H1 (cell line): ENCODE results near the gene SIK2. TPM values are rescaled to one million over a fixed set of nuclear protein-coding genes. Genes with fewer than 3 reads are reported as not detected.

Experiments
- CTCF ChIA-PET: fragments of 300-600 bp; sonication (Branson Sonifier 250); formaldehyde crosslinking; loops from one replicate; lab custom pipeline; 2021; ENCODE audit not compliant: partially characterized antibody; lab: Charles Lee
- POLR2A ChIA-PET: fragments of 300-600 bp; sonication (Branson Sonifier 250); formaldehyde crosslinking; loops from one replicate; lab custom pipeline; 2021; ENCODE audit warnings: inconsistent platforms; ENCODE audit not compliant: partially characterized antibody; lab: Charles Lee
- DNase-seq, 2 experiments: peaks; one replicate each; pipeline versions ENCODE4 v3.0.0 to v3.0.0-alpha.2; 2010 to 2022; ENCODE audit warnings: low spot score in 2 of 2, low read depth in 1 of 2, mixed read lengths in 1 of 2
- FAIRE-seq: peaks from 2 replicates; lab custom pipeline; 2011; peaks lifted over from hg19 to GRCh38; lab: Jason Lieb, UNC
- H2AFZ ChIP-seq: 2 replicates; pipeline ENCODE4 v1.8.1; 2012; ENCODE audit warnings: low read length, inconsistent platforms
- H2AK5ac ChIP-seq: 2 replicates; pipeline ENCODE4 v1.6.1; 2013; ENCODE audit warnings: low read depth, low read length
- H2BK120ac ChIP-seq: replicated peaks from 2 replicates; pipeline ENCODE3; 2013; ENCODE audit warnings: low read depth, low read length, inconsistent platforms
- H2BK12ac ChIP-seq: 2 replicates; pipeline ENCODE4 v1.6.1; 2013; ENCODE audit warnings: low read depth, low read length
- H2BK15ac ChIP-seq: 2 replicates; pipeline ENCODE4 v1.6.1; 2013; ENCODE audit warnings: low read length
- H2BK20ac ChIP-seq: 2 replicates; pipeline ENCODE4 v1.6.1; 2013; ENCODE audit warnings: low read length
- H2BK5ac ChIP-seq: 2 replicates; pipeline ENCODE4 v1.6.1; 2013; ENCODE audit warnings: low read depth, low read length
- H3K14ac ChIP-seq: 2 replicates; pipeline ENCODE4 v1.6.1; 2013; ENCODE audit warnings: inconsistent platforms; ENCODE audit not compliant: insufficient read length
- H3K18ac ChIP-seq: 2 replicates; pipeline ENCODE4 v1.6.1; 2013; ENCODE audit warnings: low read length; ENCODE audit errors: extremely low read depth
- H3K23ac ChIP-seq: 2 replicates; pipeline ENCODE4 v1.6.1; 2013; ENCODE audit warnings: inconsistent platforms; ENCODE audit not compliant: insufficient read length
- H3K23me2 ChIP-seq: 2 replicates; pipeline ENCODE4 v1.6.1; 2013; ENCODE audit warnings: low read depth, low read length
- H3K27ac ChIP-seq: 2 replicates; pipeline ENCODE4 v1.6.1; 2011; ENCODE audit warnings: low read depth, low read length, inconsistent platforms
- H3K27me3 ChIP-seq, 4 experiments: replicated peaks in 1 of 4; 1 replicate in 1 of 4; 2 replicates in 3 of 4; pipeline versions ENCODE4 v1.6.1 to v1.8.1; 2011 to 2013; ENCODE audit warnings: low read length in 3 of 4, mild to moderate bottlenecking in 3 of 4, inconsistent platforms in 2 of 4, mixed read lengths in 2 of 4, moderate library complexity in 1 of 4; ENCODE audit not compliant: control insufficient read depth in 3 of 4, insufficient read depth in 3 of 4; ENCODE audit errors: extremely low read depth in 1 of 4
- H3K36me3 ChIP-seq, 4 experiments: 2 replicates each; pipeline versions ENCODE4 v1.6.1 to v1.8.1; 2011 to 2013; ENCODE audit warnings: mild to moderate bottlenecking in 4 of 4, low read length in 3 of 4, moderate library complexity in 2 of 4, control low read depth in 1 of 4, inconsistent platforms in 1 of 4; ENCODE audit not compliant: insufficient read depth in 4 of 4, control insufficient read depth in 2 of 4
- H3K4ac ChIP-seq: replicated peaks from 2 replicates; pipeline ENCODE3; 2013; ENCODE audit warnings: low read length, low read depth, mixed read lengths, inconsistent platforms; ENCODE audit not compliant: insufficient read length
- H3K4me1 ChIP-seq, 4 experiments: replicated peaks in 1 of 4; 1 replicate in 1 of 4; 2 replicates in 3 of 4; pipeline versions ENCODE4 v1.6.1 to v1.8.1; 2011 to 2013; ENCODE audit warnings: low read length in 3 of 4, inconsistent platforms in 2 of 4, mixed read lengths in 1 of 4; ENCODE audit not compliant: insufficient read depth in 4 of 4, control insufficient read depth in 3 of 4
- H3K4me2 ChIP-seq, 2 experiments: 2 replicates each; pipeline versions ENCODE4 v1.6.1 to v1.8.1; 2011 to 2013; ENCODE audit warnings: low read depth in 2 of 2, low read length in 2 of 2, control low read depth in 1 of 2, inconsistent platforms in 1 of 2, mild to moderate bottlenecking in 1 of 2; ENCODE audit not compliant: insufficient read depth in 1 of 2
- H3K4me3 ChIP-seq, 4 experiments: fragments of 200-600, 300-600 bp in 1 of 4; sonication (generic), shearing (Covaris generic), sonication (Bioruptor Twin) in 1 of 4; 2 replicates each; pipeline versions ENCODE4 v1.5.1 to v1.8.1; 2011 to 2016; ENCODE audit warnings: low read length in 4 of 4, low read depth in 3 of 4, control low read depth in 2 of 4, inconsistent platforms in 2 of 4, mild to moderate bottlenecking in 2 of 4, mixed read lengths in 1 of 4, moderate library complexity in 1 of 4; ENCODE audit not compliant: insufficient read depth in 2 of 4; ENCODE audit errors: extremely low read depth in 1 of 4
- H3K56ac ChIP-seq: replicated peaks from 2 replicates; pipeline ENCODE3; 2013; ENCODE audit warnings: low read depth, mild to moderate bottlenecking, mixed read lengths, low read length, inconsistent platforms; ENCODE audit not compliant: insufficient read length
- H3K79me1 ChIP-seq: 2 replicates; pipeline ENCODE4 v1.6.1; 2013; ENCODE audit warnings: low read depth, low read length, control low read depth
- H3K79me2 ChIP-seq, 2 experiments: 2 replicates each; pipeline versions ENCODE4 v1.6.1 to v1.8.1; 2012 to 2013; ENCODE audit warnings: low read length in 2 of 2, mild to moderate bottlenecking in 2 of 2, inconsistent platforms in 1 of 2; ENCODE audit not compliant: insufficient read depth in 2 of 2, control insufficient read depth in 1 of 2
- H3K9ac ChIP-seq, 4 experiments: replicated peaks in 1 of 4; 1 replicate in 1 of 4; 2 replicates in 3 of 4; pipeline versions ENCODE4 v1.6.1 to v1.8.1; 2011 to 2013; ENCODE audit warnings: low read depth in 3 of 4, low read length in 3 of 4, control low read depth in 2 of 4, mild to moderate bottlenecking in 2 of 4, moderate library complexity in 2 of 4, inconsistent platforms in 1 of 4; ENCODE audit errors: extremely low read depth in 1 of 4
- H3K9me3 ChIP-seq, 2 experiments: 2 replicates each; pipeline versions ENCODE4 v1.6.1 to v1.8.1; 2012 to 2013; ENCODE audit warnings: mild to moderate bottlenecking in 2 of 2, moderate library complexity in 2 of 2, control low read depth in 1 of 2, inconsistent platforms in 1 of 2, low read depth in 1 of 2, low read length in 1 of 2, mixed read lengths in 1 of 2; ENCODE audit not compliant: insufficient read depth in 2 of 2
- H4K20me1 ChIP-seq, 2 experiments: replicated peaks in 1 of 2; 2 replicates each; pipeline versions ENCODE3 to v1.8.1; 2011 to 2013; ENCODE audit warnings: inconsistent platforms in 2 of 2, low read length in 2 of 2, mild to moderate bottlenecking in 1 of 2; ENCODE audit not compliant: insufficient read depth in 2 of 2, control insufficient read depth in 1 of 2
- H4K5ac ChIP-seq: 2 replicates; pipeline ENCODE4 v1.6.1; 2013; ENCODE audit warnings: low read length, low read depth, mixed read lengths, inconsistent platforms; ENCODE audit not compliant: insufficient read length
- H4K8ac ChIP-seq: 2 replicates; pipeline ENCODE4 v1.8.0; 2013; ENCODE audit warnings: mild to moderate bottlenecking, moderate library complexity, low read length, inconsistent platforms; ENCODE audit not compliant: insufficient read depth; ENCODE audit errors: extremely low read depth
- H4K91ac ChIP-seq: replicated peaks from 2 replicates; pipeline ENCODE3; 2013; ENCODE audit warnings: low read length, mixed read lengths, inconsistent platforms; ENCODE audit not compliant: insufficient read length
- RBBP5 ChIP-seq: IDR thresholded peaks from 2 replicates; pipeline ENCODE4 v1.7.1; 2012; ENCODE audit warnings: low read depth, mild to moderate bottlenecking, inconsistent platforms, low read length, moderate library complexity, borderline replicate concordance
- SIN3A ChIP-seq, 2 experiments: IDR thresholded peaks in 1 of 2; conservative IDR thresholded peaks in 1 of 2; 2 replicates each; pipeline ENCODE4 v1.6.1; 2011 to 2012; ENCODE audit warnings: low read length in 2 of 2, improper control_type of control experiment in 1 of 2, low read depth in 1 of 2, mild to moderate bottlenecking in 1 of 2
- TBP ChIP-seq: IDR thresholded peaks from 2 replicates; pipeline ENCODE4 v1.6.1; 2011; ENCODE audit warnings: low read depth, low read length, improper control_type of control experiment
- WGBS, 2 experiments: shearing (Covaris generic) in 1 of 2; methylation state at CpG; one replicate each; pipeline versions ENCODE4 v1.1.6 to v1.1.7; 2013 to 2015; ENCODE audit warnings: low lambda C conversion rate in 2 of 2, mixed read lengths in 2 of 2, inconsistent platforms in 1 of 2, low coverage in 1 of 2, missing lambda C conversion rate in 1 of 2; ENCODE audit not compliant: insufficient replicate concordance in 2 of 2, insufficient coverage in 1 of 2, insufficient read length in 1 of 2; ENCODE audit errors: extremely low coverage in 1 of 2, missing lambda C conversion rate in 1 of 2; 5-methylcytosine and 5-hydroxymethylcytosine counted together
- polyA plus RNA-seq, 7 experiments: library from polyadenylated mRNA; depleted of rRNA in 3 of 7; stranded (reverse) in 5 of 7; unstranded in 2 of 7; fragments of >200 nt in 5 of 7; fragments of 200-250 nt in 2 of 7; gene quantifications; 1 replicate in 5 of 7; 2 replicates in 1 of 7; 4 replicates in 1 of 7; pipeline versions ENCODE4 v1.2.1 to v1.2.3, GENCODE V29; 2011 to 2013; ENCODE audit warnings: missing spikeins in 2 of 7, mixed read lengths in 2 of 7
- total RNA-seq: library from RNA; stranded (reverse); fragmentation: NEBNext Ultra II Directional; extraction: Animal tissue kit (Norgen Biotek cat#: 25700); gene quantifications from 2 replicates; pipeline ENCODE4 v1.2.1, GENCODE V29; 2021

The SIK2 gene
- total and polyA plus RNA-seq, 2 of the 8 experiments (the other 6 are each of a cell fraction or from before 2014, with no cell fraction given), result 8.8 to 11.2 TPM

- no peaks in the 10 kb centered on the region for H3K79me1 ChIP-seq
- H2BK12ac ChIP-seq, result no peak overlapping the region
- H3K4me3 ChIP-seq, result no peak overlapping the region
- no peak overlapping the region for H2AK5ac ChIP-seq
- no peak overlapping the region for H2BK15ac ChIP-seq
- CTCF ChIA-PET, result interaction anchor here (0.9 to 2.3 kb wide), 7 partner anchors 10 to 118 kb away, joined by 3 to 6 read pairs (median 3); no protein-coding TSS in a partner anchor
- no peak overlapping the region for H2BK120ac ChIP-seq
- H3K79me2 ChIP-seq, result no peaks in the 10 kb centered on the region
- H3K4ac ChIP-seq, result no peak overlapping the region
- H3K27ac ChIP-seq, result no peak overlapping the region
- H4K5ac ChIP-seq, result no peak overlapping the region
- no peak overlapping the region for H3K56ac ChIP-seq
- FAIRE-seq, result no peak
- no peaks in the 10 kb centered on the region for H3K23me2 ChIP-seq
- H2AFZ ChIP-seq, result no peak overlapping the region
- no peak for TF ChIP-seq TBP
- no peak for TF ChIP-seq RBBP5
- no peak for TF ChIP-seq SIN3A (conservative IDR thresholded peaks at IDR 0.05 in 1 of 2, IDR thresholded peaks at IDR 0.05 in 1 of 2; ENCODE audit: low read depth in 1 of 2, low read length in 2 of 2)
- TF ChIP-seq, all 59 proteins: peak for 0
- Histone ChIP-seq H3K9ac (no peak overlapping the region), H3K14ac (no peak overlapping the region), H3K4me2 (no peak overlapping the region), H4K8ac (no peak overlapping the region), H3K4me1 (peaks cover 0 to 4% (median under 1%) of the 10 kb centered on the region in 4 experiments; a peak in 1 of 7 replicates), H3K27me3 (no peaks in the 10 kb centered on the region), H4K20me1 (no peaks in the 10 kb centered on the region), H2BK5ac (no peak overlapping the region), H4K91ac (no peak overlapping the region), H3K18ac (no peak overlapping the region), H3K36me3 (peaks cover 0 to 3% (median 0%) of the 10 kb centered on the region in 4 experiments; a peak in 1 of 8 replicates), H3K23ac (no peak overlapping the region), H2BK20ac (no peak overlapping the region), H3K9me3 (no peaks in the 10 kb centered on the region)
- DNase-seq, result no peak
- WGBS, 2 experiments, result 92% methylated on average over 1 of the region's 1 CpG; no CpG with 5 or more reads in 1 of the 2 experiments
- POLR2A ChIA-PET, result no interaction called here
Observed at GRCh38 chr11:111700162-111700561, 97.9 kb downstream of the SIK2 start.
